MV-4-11 (cell line): ENCODE results near the gene CRYZL1.

Source experiments
- DNase-seq: peaks from one replicate; lab custom pipeline; 2025; lab: John Stamatoyannopoulos, UW

CRYZL1 gene

DNA sequence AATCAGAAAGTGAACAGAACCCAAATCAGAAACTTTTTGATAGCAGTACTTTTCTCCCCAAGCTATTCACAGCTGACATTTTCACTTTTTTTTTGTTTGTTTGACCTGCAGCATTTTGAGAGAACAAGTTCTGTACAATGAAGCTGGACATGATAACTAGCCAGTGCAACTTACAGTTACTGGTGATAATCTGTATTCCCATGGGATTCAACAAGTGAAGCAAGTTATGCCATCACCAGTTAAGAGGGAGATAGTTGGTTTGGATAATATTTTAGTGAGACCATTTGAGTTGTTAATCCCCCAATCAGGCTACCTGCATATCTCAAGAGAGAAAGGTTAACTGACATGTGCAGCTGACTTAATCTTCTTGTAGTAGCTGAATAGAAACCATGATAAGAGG is 80.6 kb downstream of the CRYZL1 start:
- no peak for DNase-seq

DNA sequence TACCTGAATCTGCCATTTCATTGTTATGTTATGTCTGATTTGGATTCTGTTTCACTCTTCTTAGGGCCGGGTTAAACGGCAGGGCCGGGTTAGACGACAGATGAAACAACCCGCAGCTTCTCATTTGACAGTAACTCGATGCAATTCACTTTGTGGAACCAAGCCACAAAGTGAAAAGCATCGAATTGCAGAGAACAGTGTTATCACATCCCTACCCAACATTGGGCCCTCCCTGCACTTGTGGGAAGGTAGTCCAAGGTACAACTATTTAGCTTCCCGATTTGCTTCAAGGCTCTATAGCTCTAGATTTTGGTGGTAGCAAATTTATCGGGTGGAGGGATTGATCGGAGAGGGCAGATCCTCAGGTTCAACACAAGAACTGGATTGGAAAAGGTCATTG is 81.7 kb downstream of the CRYZL1 start:
- DNase-seq: no peak

DNA sequence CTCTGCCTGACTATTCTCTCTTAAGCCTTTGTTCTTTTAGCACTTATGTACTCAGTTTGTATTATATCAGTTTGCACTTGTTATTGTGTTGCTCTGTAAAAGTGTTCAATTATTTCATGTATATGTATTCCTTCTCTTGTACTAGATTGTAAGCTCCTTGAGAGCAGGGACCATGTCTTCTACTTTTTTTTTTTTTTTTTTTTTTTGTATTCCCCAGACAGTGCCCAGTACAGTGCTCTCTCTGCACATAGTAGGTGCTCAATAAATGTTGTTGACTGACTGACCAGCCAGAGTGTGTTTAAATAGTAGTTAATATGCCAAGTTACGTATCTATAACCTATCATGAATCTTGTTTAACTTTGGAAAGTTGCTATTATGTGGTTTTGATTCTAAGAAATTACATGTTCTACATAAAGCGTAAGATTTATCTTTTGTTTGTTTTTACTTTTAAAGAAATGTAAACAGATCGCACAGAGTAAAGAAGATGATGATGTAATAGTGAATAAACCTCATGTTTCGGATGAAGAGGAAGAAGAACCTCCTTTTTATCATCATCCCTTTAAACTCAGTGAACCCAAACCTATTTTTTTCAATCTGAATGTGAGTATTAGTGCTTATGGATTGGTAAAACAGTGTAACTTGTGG is 82.6 kb downstream of the CRYZL1 start:
- DNase-seq: no peak

DNA sequence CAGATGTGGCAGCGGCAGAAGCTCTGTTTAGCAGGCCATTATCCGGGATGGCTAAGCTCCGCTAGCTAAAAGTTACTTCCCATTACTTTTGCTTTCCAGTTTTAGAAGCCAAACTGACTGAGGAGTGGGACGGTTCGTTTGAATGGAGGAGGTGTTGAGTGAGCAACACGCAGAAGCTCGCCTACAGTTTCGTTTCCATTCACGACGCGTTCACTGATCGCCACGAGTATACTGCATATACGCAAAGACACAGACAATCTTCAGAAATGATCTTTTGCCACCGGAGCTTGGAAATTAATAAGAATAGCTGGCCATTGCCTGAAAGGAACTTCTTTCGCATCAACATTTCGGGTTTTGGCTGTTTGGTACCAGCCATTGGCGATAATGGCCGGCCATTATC is 84.1 kb downstream of the CRYZL1 start:
- DNase-seq: no peak

DNA sequence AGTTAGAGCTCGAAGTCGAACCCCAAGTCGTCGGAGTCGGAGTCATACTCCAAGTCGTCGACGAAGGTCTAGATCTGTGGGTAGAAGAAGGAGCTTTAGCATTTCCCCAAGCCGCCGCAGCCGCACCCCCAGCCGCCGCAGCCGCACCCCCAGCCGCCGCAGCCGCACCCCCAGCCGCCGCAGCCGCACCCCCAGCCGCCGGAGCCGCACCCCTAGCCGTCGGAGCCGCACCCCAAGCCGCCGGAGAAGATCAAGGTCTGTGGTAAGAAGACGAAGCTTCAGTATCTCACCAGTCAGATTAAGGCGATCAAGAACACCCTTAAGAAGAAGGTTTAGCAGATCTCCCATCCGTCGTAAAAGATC is 86.6 kb downstream of the CRYZL1 start:
- no peak for DNase-seq

DNA sequence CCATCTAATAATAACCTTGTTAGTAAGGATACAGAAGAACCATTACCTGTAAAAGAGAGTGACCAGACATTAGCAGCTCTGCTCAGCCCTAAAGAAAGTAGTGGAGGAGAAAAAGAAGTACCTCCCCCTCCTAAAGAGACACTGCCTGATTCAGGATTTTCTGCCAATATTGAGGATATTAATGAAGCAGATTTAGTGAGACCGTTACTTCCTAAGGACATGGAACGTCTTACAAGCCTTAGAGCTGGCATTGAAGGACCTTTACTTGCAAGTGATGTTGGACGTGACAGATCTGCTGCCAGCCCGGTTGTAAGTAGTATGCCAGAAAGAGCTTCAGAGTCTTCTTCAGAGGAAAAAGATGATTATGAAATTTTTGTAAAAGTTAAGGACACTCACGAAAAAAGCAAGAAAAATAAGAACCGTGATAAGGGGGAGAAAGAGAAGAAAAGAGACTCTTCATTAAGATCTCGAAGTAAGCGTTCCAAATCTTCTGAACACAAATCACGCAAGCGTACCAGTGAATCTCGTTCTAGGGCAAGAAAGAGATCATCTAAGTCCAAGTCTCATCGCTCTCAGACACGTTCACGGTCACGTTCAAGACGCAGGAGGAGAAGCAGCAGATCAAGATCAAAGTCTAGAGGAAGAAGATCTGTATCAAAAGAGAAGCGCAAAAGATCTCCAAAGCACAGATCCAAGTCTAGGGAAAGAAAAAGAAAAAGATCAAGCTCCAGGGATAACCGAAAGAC is 87.1 kb downstream of the CRYZL1 start:
- no peak for DNase-seq

DNA sequence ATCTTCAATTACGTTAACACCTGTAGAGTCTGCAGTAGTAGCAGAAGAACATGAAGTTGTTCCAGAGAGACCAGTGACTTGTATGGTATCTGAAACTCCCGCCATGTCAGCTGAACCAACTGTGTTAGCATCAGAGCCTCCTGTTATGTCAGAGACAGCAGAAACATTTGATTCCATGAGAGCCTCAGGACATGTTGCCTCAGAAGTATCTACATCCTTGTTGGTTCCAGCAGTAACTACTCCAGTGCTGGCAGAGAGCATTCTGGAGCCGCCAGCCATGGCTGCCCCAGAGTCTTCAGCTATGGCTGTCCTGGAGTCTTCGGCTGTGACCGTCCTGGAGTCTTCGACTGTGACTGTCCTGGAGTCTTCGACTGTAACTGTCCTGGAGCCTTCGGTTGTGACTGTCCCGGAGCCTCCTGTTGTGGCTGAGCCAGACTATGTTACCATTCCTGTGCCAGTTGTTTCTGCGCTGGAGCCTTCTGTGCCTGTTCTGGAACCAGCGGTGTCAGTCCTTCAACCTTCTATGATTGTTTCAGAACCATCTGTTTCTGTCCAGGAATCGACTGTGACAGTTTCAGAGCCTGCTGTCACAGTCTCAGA is 88.4 kb downstream of the CRYZL1 start:
- DNase-seq: no peak

DNA sequence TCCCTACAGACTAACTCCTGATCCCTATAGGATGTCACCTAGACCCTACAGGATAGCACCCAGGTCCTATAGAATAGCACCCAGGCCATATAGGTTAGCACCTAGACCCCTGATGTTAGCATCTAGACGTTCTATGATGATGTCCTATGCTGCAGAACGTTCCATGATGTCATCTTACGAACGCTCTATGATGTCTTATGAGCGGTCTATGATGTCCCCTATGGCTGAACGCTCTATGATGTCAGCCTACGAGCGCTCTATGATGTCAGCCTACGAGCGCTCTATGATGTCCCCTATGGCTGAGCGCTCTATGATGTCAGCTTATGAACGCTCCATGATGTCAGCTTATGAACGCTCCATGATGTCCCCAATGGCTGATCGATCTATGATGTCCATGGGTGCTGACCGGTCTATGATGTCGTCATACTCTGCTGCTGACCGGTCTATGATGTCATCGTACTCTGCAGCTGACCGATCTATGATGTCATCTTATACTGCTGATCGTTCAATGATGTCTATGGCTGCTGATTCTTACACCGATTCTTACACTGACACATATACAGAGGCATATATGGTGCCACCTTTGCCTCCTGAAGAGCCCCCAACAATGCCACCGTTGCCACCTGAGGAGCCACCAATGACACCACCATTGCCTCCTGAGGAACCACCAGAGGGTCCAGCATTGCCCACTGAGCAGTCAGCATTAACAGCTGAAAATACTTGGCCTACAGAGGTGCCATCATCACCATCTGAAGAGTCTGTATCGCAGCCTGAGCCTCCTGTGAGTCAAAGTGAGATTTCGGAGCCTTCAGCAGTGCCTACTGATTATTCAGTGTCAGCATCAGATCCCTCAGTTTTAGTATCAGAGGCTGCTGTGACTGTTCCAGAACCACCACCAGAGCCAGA is 89.2 kb downstream of the CRYZL1 start:
- DNase-seq: no peak

DNA sequence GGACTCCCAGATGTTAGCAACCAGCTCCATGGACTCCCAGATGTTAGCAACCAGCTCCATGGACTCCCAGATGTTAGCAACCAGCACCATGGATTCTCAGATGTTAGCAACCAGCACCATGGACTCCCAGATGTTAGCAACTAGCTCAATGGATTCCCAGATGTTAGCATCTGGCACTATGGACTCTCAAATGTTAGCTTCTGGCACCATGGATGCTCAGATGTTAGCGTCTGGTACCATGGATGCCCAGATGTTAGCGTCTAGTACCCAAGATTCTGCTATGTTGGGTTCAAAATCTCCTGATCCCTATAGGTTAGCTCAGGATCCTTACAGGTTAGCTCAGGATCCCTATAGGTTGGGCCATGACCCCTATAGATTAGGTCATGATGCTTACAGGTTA is 89.9 kb downstream of the CRYZL1 start:
- DNase-seq: no peak

DNA sequence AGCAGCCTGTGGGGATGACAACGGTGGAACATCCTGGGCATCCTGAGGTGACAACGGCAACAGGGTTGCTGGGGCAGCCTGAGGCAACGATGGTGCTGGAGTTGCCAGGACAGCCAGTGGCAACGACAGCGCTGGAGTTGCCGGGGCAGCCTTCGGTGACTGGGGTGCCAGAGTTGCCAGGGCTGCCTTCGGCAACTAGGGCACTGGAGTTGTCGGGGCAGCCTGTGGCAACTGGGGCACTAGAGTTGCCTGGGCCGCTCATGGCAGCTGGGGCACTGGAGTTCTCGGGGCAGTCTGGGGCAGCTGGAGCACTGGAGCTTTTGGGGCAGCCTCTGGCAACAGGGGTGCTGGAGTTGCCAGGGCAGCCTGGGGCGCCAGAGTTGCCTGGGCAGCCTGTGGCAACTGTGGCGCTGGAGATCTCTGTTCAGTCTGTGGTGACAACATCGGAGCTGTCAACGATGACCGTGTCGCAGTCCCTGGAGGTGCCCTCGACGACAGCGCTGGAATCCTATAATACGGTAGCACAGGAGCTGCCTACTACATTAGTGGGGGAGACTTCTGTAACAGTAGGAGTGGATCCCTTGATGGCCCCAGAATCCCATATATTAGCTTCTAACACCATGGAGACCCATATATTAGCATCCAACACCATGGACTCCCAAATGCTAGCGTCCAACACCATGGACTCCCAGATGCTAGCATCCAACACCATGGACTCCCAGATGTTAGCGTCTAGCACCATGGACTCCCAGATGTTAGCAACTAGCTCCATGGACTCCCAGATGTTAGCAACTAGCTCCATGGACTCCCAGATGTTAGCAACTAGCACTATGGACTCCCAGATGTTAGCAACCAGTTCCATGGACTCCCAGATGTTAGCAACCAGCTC is 90.5 kb downstream of the CRYZL1 start:
- DNase-seq: no peak

DNA sequence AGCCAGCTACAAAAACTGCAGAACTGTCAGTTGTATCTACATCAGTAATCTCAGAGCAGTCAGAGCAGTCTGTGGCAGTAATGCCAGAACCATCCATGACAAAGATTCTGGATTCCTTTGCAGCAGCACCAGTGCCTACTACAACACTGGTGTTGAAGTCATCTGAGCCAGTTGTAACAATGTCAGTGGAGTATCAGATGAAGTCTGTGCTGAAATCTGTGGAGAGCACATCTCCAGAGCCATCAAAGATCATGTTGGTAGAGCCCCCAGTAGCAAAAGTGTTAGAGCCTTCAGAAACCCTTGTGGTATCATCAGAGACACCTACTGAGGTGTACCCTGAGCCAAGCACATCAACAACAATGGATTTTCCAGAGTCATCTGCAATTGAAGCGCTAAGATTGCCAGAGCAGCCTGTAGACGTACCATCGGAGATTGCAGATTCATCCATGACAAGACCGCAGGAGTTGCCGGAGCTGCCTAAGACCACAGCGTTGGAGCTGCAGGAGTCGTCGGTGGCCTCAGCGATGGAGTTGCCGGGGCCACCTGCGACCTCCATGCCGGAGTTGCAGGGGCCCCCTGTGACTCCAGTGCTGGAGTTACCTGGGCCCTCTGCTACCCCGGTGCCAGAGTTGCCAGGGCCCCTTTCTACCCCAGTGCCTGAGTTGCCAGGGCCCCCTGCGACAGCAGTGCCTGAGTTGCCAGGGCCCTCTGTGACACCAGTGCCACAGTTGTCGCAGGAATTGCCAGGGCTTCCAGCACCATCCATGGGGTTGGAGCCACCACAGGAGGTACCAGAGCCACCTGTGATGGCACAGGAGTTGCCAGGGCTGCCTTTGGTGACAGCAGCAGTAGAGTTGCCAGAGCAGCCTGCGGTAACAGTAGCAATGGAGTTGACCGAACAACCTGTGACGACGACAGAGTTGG is 91.4 kb downstream of the CRYZL1 start:
- DNase-seq: no peak

DNA sequence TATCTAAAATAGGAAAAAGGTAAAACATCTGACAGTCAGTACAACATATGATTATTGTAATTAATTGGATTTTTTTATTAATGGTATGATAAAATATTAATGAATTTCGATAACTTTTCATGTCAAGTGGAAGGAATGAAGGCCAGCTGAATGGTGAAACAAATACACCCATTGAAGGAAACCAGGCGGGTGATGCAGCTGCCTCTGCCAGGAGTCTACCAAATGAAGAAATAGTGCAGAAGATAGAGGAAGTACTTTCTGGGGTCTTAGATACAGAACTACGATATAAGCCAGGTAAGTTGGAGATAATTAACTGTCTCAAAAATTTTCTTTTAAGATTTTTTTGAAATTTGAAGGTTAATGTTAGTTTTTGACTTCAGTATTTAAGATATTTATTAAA is 95.5 kb downstream of the CRYZL1 start:
- DNase-seq: peak; percentile 24

DNA sequence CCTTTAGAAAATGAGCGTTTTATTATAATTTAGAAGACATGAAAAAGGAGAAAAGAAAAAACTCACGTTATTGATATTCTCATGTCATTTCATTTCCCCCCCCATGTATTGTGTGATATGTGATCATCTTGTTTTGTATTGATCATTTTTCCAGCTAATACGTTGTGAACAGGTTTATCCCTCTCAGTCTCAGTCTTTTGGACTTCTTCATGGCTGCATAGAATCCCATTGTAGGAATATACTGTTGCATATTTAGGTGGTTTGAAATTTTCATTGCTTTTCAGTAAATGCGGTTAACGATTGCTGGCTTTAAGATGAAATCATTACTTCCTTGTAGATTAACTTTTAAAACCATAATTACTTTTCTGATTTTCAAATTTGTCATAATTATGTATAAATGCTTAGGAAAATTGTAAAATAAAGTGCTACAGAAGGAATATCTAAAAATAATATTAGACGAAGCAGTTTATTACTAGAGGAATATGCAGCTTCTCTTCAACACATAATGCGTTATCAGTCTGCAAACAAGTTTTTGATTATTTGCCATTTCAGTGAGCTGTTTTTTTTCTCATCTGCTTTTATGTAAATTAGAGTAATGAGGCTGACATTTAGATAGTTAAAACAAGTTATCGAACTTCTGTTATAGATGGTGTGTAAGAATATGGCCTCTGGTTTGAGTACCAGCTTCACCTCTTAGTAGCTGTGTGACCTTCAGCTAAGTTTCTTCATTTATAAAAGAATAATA is 96.9 kb downstream of the CRYZL1 start:
- DNase-seq: no peak

DNA sequence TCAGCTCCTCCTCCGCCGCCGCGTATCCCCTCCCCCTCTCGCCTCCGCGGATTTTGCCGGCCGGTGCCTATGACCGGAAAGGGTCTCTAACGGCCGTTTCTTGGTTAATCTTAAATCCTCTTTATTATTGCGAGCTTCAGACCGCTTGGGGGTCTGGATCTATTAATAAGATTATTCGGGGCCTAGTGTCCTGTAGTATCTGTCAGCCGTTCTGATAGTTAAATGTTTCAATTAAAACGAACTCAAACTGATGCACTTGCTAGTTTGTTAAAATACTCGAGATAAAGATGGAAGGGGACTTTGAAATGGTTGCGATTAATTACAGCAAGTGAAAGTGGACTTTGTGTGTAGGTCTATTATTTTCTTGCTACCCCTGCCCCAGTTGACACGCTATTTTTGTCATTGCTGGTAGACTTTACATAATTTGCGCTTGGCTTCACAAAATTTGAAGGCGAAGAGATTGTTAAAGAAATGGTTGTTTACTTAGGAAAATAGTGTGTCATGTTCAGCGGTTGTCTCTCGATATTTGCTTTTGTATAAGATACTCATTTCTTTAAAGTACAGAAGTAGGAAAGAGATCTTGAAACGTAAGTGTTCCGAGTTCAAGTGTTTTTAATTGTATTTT is 97.9 kb downstream of the CRYZL1 start:
- DNase-seq: no peak

DNA sequence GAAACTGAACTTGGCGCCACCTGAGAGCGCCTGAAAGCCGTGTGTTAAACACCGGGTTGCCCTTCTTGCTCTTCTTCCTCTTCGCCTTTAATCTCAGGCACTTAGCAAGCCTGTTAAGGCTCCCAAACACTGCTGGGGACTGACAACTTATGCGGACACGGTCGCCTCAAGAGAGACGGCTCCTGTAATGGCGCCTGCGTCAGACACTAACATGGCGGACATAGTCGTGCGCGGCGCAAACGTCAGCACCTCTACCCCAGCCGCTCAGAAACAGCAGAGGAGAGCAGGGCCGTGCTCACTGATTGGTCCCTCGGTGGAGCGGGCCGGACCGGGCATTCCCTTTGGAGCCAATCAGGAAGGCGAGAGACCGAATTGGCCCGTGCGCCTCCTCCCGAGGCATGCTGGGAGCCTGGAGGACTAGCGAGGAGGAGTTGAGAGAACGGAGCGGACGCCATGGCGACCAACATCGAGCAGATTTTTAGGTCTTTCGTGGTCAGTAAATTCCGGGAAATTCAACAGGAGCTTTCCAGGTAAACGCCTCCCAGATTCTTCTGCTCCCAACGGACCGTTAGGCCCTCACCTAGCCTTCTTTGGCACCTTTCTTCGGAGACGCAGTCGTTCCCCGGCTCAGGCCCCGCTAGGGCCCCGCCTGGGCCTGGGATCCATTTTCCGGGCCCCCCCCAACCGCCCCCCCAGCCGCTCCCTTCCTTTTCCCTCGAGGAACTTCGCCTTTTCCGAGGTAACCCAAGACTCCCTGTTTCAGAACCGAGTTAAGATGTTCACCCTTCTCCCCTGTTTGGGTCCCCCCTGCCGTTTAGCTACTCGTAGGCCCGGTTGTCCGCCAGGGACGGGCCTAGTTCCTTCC is 98.7 kb downstream of the CRYZL1 start, which contains the start of gene SON:
SON (plus strand) TSS at position 399 of the 865 bp plus-strand sequence; CDS start at position 454, 55 bp downstream.
- DNase-seq: peak; percentile 98

DNA sequence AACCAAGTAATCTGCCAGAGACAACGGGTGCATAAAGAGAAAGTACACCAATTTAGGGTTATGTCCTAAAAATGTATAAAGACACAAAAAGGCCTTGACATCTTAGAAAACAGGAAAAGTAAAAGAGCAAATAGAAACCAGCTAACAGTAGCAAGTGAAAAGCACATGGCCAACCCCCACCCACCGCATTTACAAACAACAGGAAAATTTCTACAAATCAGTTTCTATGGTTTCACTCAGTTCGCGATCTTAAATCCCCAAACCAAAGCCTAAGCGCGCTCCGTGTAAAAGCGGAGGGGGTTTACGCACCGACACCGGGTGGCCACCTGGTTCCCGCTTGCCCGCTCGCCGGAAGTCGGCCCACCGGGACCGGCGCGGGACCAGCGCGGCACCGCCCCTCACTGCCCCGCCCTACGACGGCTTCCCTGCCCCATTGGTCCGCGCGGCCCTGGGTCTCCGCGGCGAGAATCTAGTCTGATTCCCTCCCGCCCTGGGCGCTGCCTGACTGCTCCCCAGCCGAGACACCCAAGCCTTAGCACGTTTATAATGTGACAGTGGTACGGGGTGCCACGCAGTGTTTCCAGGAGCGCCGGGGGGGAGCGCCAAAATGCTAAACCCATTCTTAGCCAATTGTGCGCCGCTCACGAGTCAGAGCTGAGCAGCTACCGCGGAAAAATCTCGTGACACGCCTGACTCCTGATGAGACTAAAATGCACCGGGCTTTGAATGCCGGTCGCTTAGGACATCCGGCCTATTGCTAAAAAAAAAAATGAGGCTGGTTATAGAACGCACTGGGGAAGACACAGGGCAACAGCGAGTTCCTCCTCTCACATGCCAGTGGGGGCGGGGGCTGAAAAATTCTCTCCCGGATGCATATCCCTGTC is 99.5 kb downstream of the CRYZL1 start, which contains the start of gene GART:
GART (minus strand) TSS at position 362 of the 884 bp plus-strand sequence. CDS start 2,802 bp downstream, outside the sequence.
- peak; percentile 72 for DNase-seq
